Choroid plexus epithelial cell (primary cell): Measurements from ENCODE around the gene FLRT2.
A peak's percentile ranks its signal among the peaks of the same experiment; 100 is the strongest.

Experiments
- DNase-seq: peaks from one replicate; pipeline ENCODE4 v3.0.0-alpha.2; 2010; ENCODE audit warnings: low read depth
- H3K4me3 ChIP-seq: 2 replicates; pipeline ENCODE4 v1.5.1; 2011; ENCODE audit warnings: low read depth, mild to moderate bottlenecking, control low read depth, low read length, moderate library complexity
- TF ChIP-seq, protein P1 (sequence below): conservative IDR thresholded peaks from 2 replicates; pipeline ENCODE4 v1.5.1; 2011; ENCODE audit warnings: low read depth, mild to moderate bottlenecking, control low read depth, inconsistent platforms, low read length, moderate library complexity

Gene FLRT2

GRCh38 chr14:85701116-85701515 is 171.2 kb downstream of the FLRT2 start:
- no peak for DNase-seq
- TF ChIP-seq, protein P1, sequence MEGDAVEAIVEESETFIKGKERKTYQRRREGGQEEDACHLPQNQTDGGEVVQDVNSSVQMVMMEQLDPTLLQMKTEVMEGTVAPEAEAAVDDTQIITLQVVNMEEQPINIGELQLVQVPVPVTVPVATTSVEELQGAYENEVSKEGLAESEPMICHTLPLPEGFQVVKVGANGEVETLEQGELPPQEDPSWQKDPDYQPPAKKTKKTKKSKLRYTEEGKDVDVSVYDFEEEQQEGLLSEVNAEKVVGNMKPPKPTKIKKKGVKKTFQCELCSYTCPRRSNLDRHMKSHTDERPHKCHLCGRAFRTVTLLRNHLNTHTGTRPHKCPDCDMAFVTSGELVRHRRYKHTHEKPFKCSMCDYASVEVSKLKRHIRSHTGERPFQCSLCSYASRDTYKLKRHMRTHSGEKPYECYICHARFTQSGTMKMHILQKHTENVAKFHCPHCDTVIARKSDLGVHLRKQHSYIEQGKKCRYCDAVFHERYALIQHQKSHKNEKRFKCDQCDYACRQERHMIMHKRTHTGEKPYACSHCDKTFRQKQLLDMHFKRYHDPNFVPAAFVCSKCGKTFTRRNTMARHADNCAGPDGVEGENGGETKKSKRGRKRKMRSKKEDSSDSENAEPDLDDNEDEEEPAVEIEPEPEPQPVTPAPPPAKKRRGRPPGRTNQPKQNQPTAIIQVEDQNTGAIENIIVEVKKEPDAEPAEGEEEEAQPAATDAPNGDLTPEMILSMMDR = no peak
- no peak overlapping the region for H3K4me3 ChIP-seq

DNA sequence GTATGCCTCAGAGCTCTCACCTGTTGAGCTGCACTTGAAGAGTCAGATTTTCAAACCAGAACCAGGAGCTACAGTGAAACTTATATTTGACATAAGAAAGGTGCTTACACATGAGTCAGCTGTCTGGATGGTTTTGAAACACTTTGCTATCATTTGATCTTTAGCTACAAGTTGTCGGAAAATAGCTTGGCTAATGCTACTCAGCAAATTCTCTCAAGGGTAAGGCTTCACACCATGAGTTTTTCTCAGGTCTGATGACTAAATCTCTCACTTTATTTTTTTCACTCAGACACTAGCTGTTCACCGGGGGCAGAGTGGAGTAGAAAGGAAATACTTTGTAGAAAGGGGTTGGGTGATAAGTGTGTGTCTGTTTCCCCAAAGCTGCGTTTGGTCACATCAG is 171.8 kb downstream of the FLRT2 start:
- peak; percentile 68 for DNase-seq
- no peak overlapping the region for H3K4me3 ChIP-seq
- TF ChIP-seq, protein P1 = no peak

GRCh38 chr14:85702191-85702590 is 172.2 kb downstream of the FLRT2 start:
- no peak overlapping the region for H3K4me3 ChIP-seq
- DNase-seq = peak; percentile 20
- TF ChIP-seq, protein P1 = no peak

GRCh38 chr14:85702997-85703396 is 173.1 kb downstream of the FLRT2 start:
- peak; percentile 80 for DNase-seq
- TF ChIP-seq, protein P1 = no peak
- no peak overlapping the region for H3K4me3 ChIP-seq
